ENCODE data around the gene CCDC69.
"Not testable (repeated sequence)": the region's sequence is repeated elsewhere in the genome, so short reads cannot be mapped to it uniquely, and the experiment has no call there.

Gene CCDC69

GRCh38 chr5:151223447-151224264 lies at the start of gene CCDC69:
CCDC69 (minus strand) TSS chr5:151224092; CDS start chr5:151223970, 122 bp downstream.
- DNase-seq, result peak; percentile 82

- no peak for DNase-seq
Observed at GRCh38 chr5:151271336-151271735, 47.4 kb upstream of the CCDC69 start.

- DNase-seq, result no peak
Observed at GRCh38 chr5:151270599-151270998, 46.7 kb upstream of the CCDC69 start.

- no peak for DNase-seq
Observed at GRCh38 chr5:151267491-151268260, 43.8 kb upstream of the CCDC69 start.

GRCh38 chr5:151264113-151264512 lies 40.2 kb upstream of the CCDC69 start:
- no peak for DNase-seq

GRCh38 chr5:151262532-151262931 lies 38.6 kb upstream of the CCDC69 start:
- no peak for DNase-seq

GRCh38 chr5:151259931-151260330 lies 36.0 kb upstream of the CCDC69 start:
- DNase-seq, result no peak

- no peak for DNase-seq
Observed at GRCh38 chr5:151258816-151259215, 34.9 kb upstream of the CCDC69 start.

GRCh38 chr5:151258201-151258611 lies 34.3 kb upstream of the CCDC69 start:
- no peak for DNase-seq

- no peak for DNase-seq
Observed at GRCh38 chr5:151257731-151258181, 33.9 kb upstream of the CCDC69 start.

- peak; percentile 76 for DNase-seq
Observed at GRCh38 chr5:151255621-151256286, 31.9 kb upstream of the CCDC69 start.

- not testable (repeated sequence) for DNase-seq
Observed at GRCh38 chr5:151254990-151255389, 31.1 kb upstream of the CCDC69 start.

- peak; percentile 12 for DNase-seq
Observed at GRCh38 chr5:151254556-151254955, 30.7 kb upstream of the CCDC69 start.

- peak; percentile 17 for DNase-seq
Observed at GRCh38 chr5:151253605-151253950, 29.7 kb upstream of the CCDC69 start.

GRCh38 chr5:151252762-151253604 lies 29.1 kb upstream of the CCDC69 start, which contains the start of gene GM2A:
GM2A (plus strand) TSS chr5:151253185; CDS start chr5:151253217, 32 bp downstream.
- peak; percentile 100 for DNase-seq

- no peak for DNase-seq
Observed at GRCh38 chr5:151251621-151252020, 27.7 kb upstream of the CCDC69 start.

GRCh38 chr5:151251001-151251551 lies 27.2 kb upstream of the CCDC69 start:
- no peak for DNase-seq

- DNase-seq, result no peak
Observed at GRCh38 chr5:151250346-151251000, 26.6 kb upstream of the CCDC69 start.

GRCh38 chr5:151249281-151249680 lies 25.4 kb upstream of the CCDC69 start:
- no peak for DNase-seq

- no peak for DNase-seq
Observed at GRCh38 chr5:151248651-151249050, 24.8 kb upstream of the CCDC69 start.

- no peak for DNase-seq
Observed at GRCh38 chr5:151245680-151246219, 21.9 kb upstream of the CCDC69 start.

All from hematopoietic multipotent progenitor cell treated with erythropoietin and hydrocortisone succinate and interleukin-3 and kit ligand, for 6 days (in vitro differentiated cells).